Skeletal muscle tissue (tissue), 4 donors: ENCODE measurements around the gene TNK2. TPM values are rescaled to one million over a fixed set of nuclear protein-coding genes. Genes with fewer than 3 reads are reported as not detected.

ENCODE experiments used
- H3K27ac ChIP-seq: one replicate; pipeline ENCODE4 v1.7.0; 2013; ENCODE audit warnings: mild to moderate bottlenecking, low read depth, low read length, inconsistent platforms
- H3K27me3 ChIP-seq, 3 donors: one replicate each; pipeline ENCODE4 v1.7.0; 2013; ENCODE audit warnings: low read length in 3 of 3; ENCODE audit not compliant: control insufficient read depth in 3 of 3, insufficient read depth in 3 of 3
- H3K36me3 ChIP-seq, 3 donors: one replicate each; pipeline ENCODE4 v1.7.0; 2013; ENCODE audit warnings: low read length in 3 of 3; ENCODE audit not compliant: control insufficient read depth in 3 of 3, insufficient read depth in 3 of 3
- H3K4me1 ChIP-seq, 3 donors: one replicate each; pipeline ENCODE4 v1.7.0; 2013; ENCODE audit warnings: low read length in 3 of 3, mild to moderate bottlenecking in 3 of 3; ENCODE audit not compliant: control insufficient read depth in 3 of 3, insufficient read depth in 3 of 3
- H3K4me3 ChIP-seq, 3 donors: one replicate each; pipeline ENCODE4 v1.7.0; 2013; ENCODE audit warnings: low read length in 3 of 3
- H3K9ac ChIP-seq, 3 donors: one replicate each; pipeline ENCODE4 v1.7.0; 2013; ENCODE audit warnings: low read length in 3 of 3, mild to moderate bottlenecking in 3 of 3, moderate library complexity in 2 of 3, low read depth in 1 of 3
- H3K9me3 ChIP-seq, 3 donors: one replicate each; pipeline ENCODE4 v1.7.0; 2013; ENCODE audit warnings: low read length in 3 of 3; ENCODE audit not compliant: control insufficient read depth in 3 of 3
- total RNA-seq: library from RNA; depleted of rRNA; stranded (reverse); fragments of >200 nt; gene quantifications from one replicate; pipeline ENCODE4 v1.2.3, GENCODE V29; 2014
- donor health status: Osteomylitis.

TNK2 gene
- total RNA-seq, 1 donor from 2014 or later: 9.9 TPM

DNA sequence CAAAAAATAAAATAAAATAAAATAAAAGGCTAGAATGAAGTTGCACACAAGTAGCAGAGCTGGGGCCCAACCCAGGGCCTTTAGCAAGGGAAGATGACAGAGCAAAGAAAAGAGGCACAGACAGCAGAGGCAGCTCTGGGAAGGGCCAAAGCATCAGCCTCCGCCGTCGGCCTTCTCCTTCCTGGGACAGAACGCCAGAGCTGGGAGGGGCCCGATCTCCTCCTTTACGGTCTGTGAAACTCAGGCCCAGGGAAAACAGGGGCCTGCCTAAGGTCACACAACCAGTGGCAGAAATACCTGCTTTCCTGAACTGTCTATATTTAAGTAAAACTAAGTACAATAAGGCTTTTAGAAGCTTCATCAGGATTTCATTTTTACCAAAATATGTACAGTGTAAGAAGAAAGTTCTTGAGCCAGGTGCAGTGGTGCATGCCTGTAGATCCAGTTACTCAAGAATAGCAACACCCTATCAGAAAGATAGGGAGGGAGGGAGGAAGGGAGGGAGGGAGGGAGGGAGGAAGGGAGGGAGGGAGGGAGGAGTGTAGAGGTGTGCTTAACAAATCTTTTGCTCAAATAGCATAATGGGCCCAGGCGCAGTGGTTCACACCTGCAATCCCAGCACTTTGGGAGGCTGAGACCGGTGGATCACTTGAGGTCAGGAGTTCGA is 53.6 kb downstream of the TNK2 start:
- H3K9ac ChIP-seq: no peak overlapping the region
- peaks cover 10 to 14% (median 13%) of the 10 kb centered on the region in 3 donors for H3K4me1 ChIP-seq
- H3K36me3 ChIP-seq: no peaks in the 10 kb centered on the region
- H3K27me3 ChIP-seq: no peaks in the 10 kb centered on the region
- no peaks in the 10 kb centered on the region for H3K9me3 ChIP-seq
- no peak overlapping the region for H3K27ac ChIP-seq
- H3K4me3 ChIP-seq: no peak overlapping the region

DNA sequence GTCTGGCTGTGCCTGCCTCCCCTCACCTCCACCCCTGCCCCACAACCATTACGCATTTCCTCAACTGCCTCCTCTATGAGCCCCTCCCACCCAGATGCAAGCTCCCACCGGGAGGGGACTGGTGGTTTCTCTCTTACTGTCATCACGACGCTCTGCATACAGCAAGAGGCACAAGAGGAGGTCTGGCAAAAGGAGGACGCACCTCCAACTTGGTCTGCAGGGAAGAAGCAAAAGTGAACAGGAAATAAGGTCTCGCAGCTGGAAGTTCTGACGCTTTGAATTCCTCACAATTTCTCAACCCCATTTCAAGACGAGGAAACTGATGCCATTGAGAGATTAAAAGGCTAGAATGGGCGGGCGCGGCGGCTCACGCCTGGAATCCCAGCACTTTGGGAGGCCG is 54.4 kb downstream of the TNK2 start:
- Histone ChIP-seq H3K9me3 (no peaks in the 10 kb centered on the region), H3K27ac (no peak overlapping the region), H3K27me3 (no peaks in the 10 kb centered on the region), H3K9ac (no peak overlapping the region), H3K36me3 (no peaks in the 10 kb centered on the region), H3K4me3 (no peak overlapping the region), H3K4me1 (peaks cover 3 to 13% (median 8%) of the 10 kb centered on the region in 3 donors)

DNA sequence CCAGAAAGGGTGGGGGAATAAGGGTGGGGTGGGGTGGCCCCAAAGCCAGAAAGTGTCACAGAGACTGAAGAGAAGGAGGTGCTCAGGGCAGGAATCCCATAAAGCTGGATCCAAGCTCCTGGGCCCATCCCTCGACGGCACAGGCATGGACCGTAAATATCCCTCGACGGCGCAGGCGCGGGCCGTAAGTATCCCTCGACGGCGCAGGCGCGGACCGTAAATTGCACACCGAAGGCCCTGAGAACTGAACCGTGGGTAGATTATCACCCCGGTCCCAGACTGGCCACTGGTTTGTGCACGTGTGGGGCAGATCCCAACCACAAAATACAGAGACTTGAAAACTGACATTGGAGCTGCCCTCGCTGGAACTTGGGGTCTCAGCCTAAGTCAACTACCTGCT is 55.3 kb downstream of the TNK2 start:
- Histone ChIP-seq H3K9me3 (no peaks in the 10 kb centered on the region), H3K9ac (no peak overlapping the region), H3K4me3 (no peak overlapping the region), H3K4me1 (peaks cover 3 to 12% (median 8%) of the 10 kb centered on the region in 3 donors), H3K27ac (no peak overlapping the region), H3K36me3 (no peaks in the 10 kb centered on the region), H3K27me3 (no peaks in the 10 kb centered on the region)

DNA sequence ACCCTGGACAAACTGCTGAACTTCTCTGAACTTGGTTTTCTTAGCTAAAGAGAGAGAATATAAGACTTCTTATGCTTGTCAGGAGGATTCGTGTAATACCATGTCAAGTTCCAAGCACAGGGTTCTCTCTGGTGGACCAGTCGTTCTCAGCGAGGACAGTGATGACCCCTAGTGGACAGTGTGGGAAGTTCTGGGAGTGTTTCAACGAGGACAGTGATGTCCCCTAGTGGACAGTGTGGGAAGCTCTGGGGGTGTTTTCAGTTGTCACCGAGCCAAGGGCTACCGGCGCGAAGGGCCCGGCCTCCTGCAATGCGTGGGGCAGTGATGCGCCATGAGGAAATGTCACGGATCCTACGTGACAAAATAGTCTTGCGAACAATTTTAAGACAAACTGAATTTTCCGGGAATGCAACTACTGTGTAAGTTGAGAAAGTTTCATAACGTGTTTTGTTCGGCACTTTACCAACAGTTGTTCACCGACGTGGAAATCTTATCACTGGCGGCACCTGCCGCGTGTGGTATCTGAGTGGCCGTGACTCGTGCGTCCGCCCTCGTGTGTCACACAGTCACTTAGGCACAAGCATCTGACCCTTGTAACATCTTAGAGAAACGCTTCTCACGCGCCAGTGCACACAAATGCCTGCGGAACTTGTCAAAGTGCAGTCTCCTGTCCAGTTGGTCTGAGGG is 57.4 kb downstream of the TNK2 start:
- Histone ChIP-seq H3K36me3 (no peaks in the 10 kb centered on the region), H3K27ac (no peak overlapping the region), H3K27me3 (no peaks in the 10 kb centered on the region), H3K4me1 (peaks cover 3 to 12% (median 8%) of the 10 kb centered on the region in 3 donors), H3K9me3 (no peaks in the 10 kb centered on the region), H3K9ac (no peak overlapping the region), H3K4me3 (peak overlapping the region in 1 of 3 donors; percentile 37)

DNA sequence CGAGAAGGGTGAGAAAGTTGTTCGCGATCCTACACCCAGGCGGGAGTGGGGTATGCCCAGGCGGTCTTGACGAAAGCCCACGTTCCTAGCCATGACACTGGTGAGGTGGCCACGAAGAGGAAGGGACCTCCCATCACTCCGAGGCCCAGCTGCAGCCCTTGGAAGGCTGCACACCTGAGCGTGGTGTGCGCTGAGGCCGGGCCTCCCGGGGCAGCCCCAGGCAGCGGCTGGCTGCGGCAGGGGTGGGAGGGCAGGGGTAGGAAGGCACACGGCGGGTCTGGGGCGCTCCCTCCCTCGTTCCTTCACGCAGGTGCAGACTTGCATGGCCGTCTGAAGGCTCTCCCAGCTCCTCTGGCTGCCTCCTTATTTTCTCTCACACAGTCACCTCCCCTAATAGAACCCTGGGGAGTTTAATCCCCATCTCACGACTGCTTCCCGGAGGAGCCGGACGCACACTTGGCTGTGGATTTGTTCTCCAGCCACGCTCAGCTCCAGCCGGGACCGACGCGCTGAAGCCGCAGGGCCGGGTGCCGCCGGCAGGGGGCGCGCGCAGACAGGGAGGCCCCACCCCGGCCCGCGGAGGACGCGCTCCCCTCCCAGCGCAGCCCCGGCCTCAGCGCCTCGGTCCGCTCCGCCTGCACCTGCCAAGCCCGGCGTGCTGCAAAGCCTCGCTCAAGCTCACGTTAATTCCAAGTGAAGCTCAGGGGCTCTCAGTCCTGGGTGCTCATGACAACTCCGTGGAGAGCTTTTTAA is 58.9 kb downstream of the TNK2 start:
- Histone ChIP-seq H3K36me3 (no peaks in the 10 kb centered on the region), H3K9me3 (no peaks in the 10 kb centered on the region), H3K4me1 (peaks cover 3 to 12% (median 8%) of the 10 kb centered on the region in 3 donors), H3K27ac (no peak overlapping the region), H3K4me3 (no peak overlapping the region), H3K27me3 (no peaks in the 10 kb centered on the region), H3K9ac (no peak overlapping the region)

DNA sequence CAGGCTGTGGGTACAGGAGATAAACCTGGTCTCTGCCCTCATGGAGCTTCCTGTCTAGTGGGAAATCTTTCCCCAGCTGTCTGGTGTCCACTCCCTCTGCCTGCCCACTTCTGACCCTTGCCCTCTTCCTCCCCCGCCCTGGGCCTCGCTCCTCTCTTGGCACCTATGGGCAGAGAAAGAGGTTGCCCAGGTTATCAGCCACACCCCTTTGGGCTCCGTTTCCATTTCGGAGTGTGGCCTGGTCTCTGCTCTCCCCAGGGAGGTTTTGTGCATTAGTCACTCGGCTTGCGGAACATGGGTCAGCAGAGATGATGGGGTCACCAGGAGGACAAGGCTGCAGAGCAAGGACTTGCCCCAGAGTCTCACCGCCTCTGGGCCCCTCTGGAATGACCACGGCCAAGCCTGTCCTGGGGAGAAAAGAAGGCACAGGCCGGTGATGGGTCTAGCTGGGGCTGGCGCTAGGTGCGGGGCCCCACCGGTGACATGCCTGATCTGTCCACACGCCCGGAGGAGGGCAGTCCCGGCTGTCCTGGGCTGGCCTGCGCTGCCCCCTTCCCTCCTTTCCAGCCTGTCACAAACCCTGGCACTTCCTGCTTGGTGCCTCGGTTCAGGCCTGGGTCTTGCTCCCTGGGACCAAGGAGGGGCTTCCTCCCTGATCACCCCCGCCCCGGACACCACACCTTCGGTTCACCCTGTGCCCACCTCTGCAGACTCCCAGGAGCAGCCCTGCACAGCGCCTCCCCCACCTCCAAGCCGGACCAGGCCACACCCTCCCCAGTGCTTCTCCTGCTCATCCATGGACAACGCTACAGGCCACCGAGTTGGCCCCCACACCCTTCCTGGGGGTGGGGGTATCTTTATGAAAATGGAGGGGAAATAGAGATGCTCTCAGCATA is 61.0 kb downstream of the TNK2 start:
- H3K9me3 ChIP-seq: no peaks in the 10 kb centered on the region
- no peaks in the 10 kb centered on the region for H3K36me3 ChIP-seq
- H3K27me3 ChIP-seq: peaks cover 0 to 3% (median 0%) of the 10 kb centered on the region in 3 donors
- peaks cover 3 to 8% (median 7%) of the 10 kb centered on the region in 3 donors for H3K4me1 ChIP-seq
- no peak overlapping the region for H3K27ac ChIP-seq
- no peak overlapping the region for H3K4me3 ChIP-seq
- H3K9ac ChIP-seq: no peak overlapping the region

DNA sequence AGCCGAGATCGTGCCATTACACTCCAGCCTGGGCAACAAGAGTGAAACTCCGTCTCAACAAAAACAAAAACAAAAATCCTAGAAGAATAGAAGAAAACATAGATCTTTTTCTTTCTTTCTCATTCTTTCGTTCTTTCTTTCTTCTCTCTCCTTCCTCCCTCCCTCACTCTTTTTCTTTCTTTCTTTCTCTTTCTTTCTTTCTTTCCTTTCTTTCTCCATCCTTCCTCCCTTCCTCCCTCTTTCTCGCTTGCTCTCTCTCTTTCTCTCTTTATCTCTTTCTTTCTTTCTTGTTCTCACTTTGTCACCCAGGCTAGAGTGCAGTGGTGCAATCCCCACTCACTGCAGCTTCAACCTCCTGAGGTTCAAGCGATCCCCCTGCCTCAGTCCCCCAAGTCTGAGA is 62.9 kb downstream of the TNK2 start:
- H3K9me3 ChIP-seq: no peaks in the 10 kb centered on the region
- H3K36me3 ChIP-seq: no peaks in the 10 kb centered on the region
- H3K4me3 ChIP-seq: no peak overlapping the region
- peaks cover 0 to 3% (median 0%) of the 10 kb centered on the region in 3 donors for H3K27me3 ChIP-seq
- no peak overlapping the region for H3K27ac ChIP-seq
- peaks cover 0 to 2% (median 0%) of the 10 kb centered on the region in 3 donors for H3K4me1 ChIP-seq
- no peak overlapping the region for H3K9ac ChIP-seq

DNA sequence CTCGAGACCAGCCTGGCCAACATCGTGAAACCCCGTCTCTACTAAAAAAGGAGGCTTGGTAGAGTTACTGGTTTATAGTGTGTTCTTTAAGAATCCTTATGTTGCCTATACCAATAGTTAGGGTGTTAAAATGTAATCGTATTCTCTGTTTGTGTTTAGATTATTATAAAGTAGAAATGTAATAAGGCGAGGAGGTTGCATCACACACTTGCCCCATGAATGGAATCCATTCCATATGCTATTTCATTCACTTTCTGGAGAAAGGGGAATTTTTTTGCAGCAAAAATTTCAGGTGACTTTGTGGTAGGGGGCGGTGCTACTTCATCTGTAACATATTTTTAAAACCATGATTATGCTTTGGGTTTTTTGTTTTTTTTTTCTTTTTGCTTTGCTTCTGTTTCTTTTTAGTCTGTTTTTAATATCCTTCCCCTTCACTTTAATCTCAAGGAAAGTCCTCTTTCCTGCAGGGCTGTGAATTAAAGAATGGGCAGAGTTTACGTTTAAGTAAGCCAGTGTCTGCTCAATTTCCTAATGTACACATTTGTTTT is 63.6 kb downstream of the TNK2 start:
- Histone ChIP-seq H3K4me3 (no peak overlapping the region), H3K36me3 (no peaks in the 10 kb centered on the region), H3K27ac (no peak overlapping the region), H3K9ac (no peak overlapping the region), H3K4me1 (peaks cover 0 to 2% (median 0%) of the 10 kb centered on the region in 3 donors), H3K27me3 (peaks cover under 1 to 4% (median 1%) of the 10 kb centered on the region in 3 donors), H3K9me3 (no peaks in the 10 kb centered on the region)

DNA sequence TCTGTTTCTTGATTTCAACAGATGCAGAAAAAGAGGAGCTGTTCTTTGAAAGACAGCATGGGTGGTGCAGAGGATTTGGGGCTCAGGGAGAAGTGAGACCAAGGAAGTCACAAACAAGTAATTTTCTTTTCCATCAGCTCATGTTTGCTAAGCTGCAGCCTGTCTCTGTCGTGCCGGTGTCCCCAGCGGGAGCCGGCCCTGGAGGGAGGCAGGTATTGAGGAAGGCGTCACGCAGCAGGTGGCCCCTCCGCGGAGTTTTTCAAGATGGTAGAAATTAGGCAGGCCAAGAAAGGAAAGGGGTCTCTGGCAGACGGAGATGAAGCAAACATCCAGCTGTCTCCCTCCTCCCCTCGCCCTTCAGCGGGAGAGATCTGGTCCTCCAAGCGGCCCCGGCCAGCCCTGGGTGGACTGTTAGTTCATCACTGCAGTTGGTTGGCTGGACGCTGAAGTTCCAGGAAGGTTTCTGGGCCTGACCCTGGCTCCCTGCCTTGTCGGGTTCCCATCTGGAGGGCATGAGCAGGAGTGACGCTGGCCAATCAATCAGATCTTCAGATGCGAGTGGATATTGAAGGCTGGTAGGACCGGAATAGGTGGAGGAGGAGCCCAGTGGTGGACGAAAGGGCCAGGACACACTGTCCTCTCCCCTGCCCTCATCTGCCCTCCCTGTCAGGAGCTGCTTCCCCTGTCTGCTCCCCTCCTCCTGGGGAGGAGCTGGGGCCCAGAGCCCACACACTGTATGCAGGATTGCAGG is 68.9 kb downstream of the TNK2 start:
- Histone ChIP-seq H3K27ac (no peak overlapping the region), H3K4me3 (no peak overlapping the region), H3K9me3 (no peaks in the 10 kb centered on the region), H3K4me1 (peaks cover 0 to 3% (median 0%) of the 10 kb centered on the region in 3 donors), H3K27me3 (peaks cover 8 to 15% (median 11%) of the 10 kb centered on the region in 3 donors), H3K36me3 (no peaks in the 10 kb centered on the region), H3K9ac (no peak overlapping the region)
